A549 treated with AZD9567 at 1 μM for 4 hours (cell line): Measurements from ENCODE around the gene BABAM1. TPM values are rescaled to one million over a fixed set of nuclear protein-coding genes. Genes with fewer than 3 reads are reported as not detected.

ENCODE experiments used
- total RNA-seq: library from RNA; stranded (reverse); fragments of 200-300 nt; extraction: Qiagen RNA extraction; gene quantifications from 5 replicates; pipeline ENCODE4 v1.2.3, GENCODE V29; 2022; ENCODE audit not compliant: insufficient read depth

The BABAM1 gene
- 59.0 to 77.0 TPM (median 61.0 TPM) in 5 replicates for total RNA-seq

DNA sequence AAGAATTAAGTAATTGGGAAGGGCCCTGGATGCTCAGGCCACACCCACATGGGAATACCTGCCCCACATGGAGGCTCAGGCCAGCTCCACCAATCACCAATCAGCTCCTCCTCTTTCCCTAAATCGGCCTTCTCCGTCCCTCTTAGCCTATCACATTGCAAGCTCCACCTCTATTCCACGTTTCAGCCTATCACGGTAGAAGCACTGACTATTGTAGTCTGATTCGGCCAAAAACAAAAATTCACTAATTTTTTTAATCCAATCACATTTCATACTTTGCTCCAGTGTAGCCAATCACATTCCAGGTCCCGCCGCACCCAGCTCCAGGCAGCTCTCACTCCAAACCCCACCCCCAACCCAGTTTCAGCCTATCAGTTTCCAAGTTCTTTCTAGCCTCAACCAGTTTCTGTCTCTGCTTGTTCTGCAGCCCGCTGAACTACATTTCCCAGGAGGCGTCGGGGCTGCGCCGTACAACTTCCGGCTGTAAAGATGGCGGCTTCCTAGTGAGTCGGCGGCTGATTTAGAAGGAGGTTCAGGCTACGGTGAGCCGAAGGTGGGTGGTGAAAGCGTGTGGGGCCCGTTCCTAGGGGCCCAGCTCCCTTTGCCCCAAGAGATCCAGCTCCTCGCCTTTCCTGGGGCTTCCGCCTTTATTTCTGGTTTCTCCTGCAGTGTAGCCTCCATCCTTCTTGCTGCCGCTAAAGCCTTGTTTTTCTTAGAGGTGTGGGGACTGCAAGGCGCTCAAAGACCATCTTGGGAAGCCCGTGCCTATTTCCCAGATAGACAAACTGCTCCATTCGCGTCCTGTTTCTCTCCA lies at the start of gene BABAM1:
BABAM1 (plus strand) TSS at position 469 of the 814 bp plus-strand sequence. CDS start 1,364 bp downstream, outside the sequence.

DNA sequence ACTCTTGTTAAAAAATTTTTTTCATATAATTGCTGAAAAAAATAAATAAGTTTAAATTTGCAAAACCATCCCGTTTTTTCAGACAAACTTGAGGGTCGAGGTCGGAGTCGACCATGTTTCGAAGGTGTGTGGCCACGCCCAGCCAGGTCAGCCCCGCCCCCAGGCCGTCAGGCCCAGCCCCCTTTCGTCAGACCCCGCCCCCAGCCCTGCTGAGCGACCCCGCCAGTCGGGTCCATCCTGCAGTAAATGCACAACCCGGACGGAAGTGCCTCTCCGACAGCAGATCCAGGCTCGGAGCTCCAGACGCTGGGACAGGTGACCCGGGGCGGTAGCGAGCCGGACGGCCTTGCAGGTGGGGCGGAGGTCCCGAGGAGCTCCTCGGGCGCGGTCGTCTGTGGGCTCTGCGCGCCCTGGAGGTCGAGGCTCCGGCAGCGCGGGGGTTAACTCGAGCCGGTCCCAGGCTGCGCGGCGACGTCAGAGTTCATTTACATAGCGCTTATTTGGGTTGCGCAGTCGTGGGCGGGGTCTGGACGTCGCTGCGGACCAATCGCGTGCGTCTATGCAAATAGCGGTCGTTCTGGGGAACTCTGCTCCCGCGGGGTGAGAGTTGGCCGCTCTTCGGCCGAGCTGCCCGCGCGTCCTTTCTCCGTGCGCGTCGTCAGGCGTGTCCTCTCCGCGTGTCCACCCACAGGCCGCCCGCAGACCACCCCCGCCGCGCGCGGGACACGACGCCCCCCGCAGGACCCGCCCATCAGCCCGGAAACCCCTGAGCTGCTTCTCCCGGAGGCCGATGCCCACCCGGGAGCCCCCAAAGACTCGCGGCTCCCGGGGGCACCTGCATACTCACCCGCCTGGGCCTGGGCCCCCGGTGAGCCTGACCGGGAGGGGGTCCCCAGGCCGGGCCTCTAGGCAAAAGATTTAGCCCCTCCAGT lies 41.0 kb upstream of the BABAM1 start, which contains the start of gene OCEL1:
OCEL1 (plus strand) TSS at position 225 of the 932 bp plus-strand sequence; CDS start at position 247, 22 bp downstream.

DNA sequence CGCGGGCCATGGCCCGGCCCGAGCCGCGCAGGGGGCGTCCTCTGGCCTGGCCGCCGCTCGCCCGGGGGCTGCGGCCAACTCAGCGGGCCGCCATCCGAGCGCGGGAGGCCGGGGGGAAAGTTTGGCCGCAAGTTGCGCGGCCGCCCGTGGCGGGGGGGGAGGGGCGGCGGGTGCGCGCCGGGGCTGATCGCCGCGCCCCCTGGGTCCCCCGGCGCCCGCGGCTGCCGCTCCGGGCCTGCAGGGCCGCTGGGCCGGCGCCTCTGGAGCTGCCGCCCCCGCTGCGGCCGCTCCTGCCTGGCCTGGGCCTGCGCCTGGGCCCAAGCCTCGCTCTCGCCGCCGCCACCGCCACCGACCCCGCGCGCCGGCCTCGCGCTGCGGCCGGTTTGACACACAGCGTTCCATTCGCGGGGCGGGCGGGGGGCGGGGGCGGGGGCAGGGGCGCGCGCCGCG lies 21.7 kb upstream of the BABAM1 start, which contains the start of gene NR2F6:
NR2F6 (minus strand) TSS at position 385 of the 450 bp plus-strand sequence. CDS start 699 bp downstream, outside the sequence.

DNA sequence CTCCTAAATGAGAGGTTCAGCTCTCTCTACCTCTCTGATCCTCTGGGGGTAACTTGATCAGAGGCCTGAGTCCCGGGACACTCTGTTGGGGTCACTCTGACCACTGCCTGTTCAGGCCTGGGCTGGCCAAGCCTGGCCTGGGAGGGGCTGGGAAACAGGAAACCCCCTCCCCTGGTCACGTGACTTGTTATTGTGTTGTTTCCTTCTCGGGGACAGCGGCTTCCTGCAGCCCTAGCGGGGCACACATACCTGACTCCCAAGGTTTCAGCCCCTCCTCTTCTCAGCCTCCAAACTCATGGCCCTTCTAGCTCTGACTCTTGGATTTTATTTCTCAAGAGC lies 2.6 kb upstream of the BABAM1 start, which contains the start of gene USHBP1:
USHBP1 (minus strand) TSS at position 105 of the 339 bp plus-strand sequence. CDS start 446 bp downstream, outside the sequence.

DNA sequence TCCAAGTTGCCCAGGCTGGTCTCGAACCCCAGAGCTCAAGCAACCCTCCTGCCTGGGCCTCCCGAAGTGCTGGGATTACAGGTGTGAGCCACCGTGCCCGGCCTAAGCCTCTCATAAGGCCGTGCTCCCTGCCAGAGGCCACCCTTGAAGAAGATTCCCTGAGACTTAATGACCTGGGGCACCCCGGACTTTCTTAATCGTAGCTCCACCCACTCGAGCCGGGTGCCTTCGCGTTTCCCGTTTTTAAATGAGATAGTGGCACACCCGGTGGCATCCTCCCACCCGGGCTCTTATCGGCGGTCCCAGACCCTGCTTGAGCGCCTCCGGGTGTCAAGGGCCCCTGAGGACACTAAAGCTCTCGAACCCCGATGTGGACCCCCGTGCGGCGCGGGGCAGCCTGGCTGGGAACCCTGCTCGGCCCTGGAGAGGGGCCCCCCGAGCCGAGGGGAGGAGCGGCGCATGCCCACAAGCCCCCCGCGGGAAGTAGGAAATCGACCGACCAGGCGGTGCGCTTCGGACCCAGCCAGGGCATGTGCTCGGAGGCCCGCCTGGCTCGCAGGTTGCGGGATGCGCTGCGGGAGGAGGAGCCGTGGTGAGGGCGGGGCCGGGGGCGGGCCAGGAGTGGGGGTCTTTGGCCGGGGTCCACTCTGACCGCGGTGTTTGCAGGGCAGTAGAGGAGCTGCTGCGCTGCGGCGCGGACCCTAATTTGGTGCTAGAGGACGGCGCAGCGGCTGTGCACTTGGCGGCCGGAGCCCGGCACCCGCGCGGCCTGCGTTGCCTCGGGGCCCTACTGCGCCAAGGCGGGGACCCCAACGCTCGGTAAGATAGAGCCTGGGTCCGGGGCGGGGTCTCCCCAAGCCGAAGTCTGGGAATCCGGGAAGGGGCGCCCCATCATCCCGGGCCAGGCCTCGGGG lies 14.4 kb downstream of the BABAM1 start, which contains the start of gene ANKLE1:
ANKLE1 (plus strand) TSS at position 511 of the 914 bp plus-strand sequence; CDS start at position 531, 20 bp downstream.

DNA sequence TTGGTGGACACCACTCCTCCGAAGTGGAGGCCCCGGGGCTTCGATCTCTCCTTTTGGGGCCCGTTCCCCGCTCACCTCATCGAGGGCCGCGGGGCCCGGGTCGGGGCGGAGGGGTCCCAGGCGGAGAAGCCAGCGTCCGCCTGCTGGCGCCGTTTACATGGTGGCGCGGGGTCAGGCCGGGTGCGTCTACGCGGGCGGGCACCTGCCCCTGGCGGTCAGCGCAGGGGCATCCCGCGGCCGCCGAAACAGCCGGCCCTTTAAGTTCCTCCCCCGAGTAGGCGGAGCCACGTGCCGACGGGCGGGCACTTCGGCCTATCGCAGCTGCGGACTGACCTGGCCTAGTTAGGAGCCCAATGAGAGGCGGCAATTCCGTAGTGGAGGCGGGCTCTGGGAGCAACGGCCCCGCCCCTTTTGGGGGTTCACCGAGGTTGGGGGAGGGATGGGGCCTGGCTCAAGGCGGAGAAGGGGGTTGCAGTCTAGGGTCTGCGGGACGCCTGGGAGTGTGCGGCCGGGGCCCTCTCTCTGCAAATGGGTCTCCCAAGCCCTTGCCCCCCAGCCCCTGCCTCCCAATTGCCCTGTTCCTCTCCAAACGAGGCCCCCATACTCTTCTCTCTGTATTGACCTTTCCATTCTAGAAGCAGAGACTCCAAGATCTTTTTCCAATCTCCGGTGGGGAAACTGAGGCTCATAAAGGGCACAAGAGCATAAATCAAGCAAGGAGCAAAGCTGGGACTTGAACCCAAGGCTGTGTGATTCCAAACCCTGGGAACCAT lies 36.1 kb downstream of the BABAM1 start, which contains the start of gene ABHD8:
ABHD8 (minus strand) TSS at position 259 of the 773 bp plus-strand sequence. CDS start 1,809 bp downstream, outside the sequence.

DNA sequence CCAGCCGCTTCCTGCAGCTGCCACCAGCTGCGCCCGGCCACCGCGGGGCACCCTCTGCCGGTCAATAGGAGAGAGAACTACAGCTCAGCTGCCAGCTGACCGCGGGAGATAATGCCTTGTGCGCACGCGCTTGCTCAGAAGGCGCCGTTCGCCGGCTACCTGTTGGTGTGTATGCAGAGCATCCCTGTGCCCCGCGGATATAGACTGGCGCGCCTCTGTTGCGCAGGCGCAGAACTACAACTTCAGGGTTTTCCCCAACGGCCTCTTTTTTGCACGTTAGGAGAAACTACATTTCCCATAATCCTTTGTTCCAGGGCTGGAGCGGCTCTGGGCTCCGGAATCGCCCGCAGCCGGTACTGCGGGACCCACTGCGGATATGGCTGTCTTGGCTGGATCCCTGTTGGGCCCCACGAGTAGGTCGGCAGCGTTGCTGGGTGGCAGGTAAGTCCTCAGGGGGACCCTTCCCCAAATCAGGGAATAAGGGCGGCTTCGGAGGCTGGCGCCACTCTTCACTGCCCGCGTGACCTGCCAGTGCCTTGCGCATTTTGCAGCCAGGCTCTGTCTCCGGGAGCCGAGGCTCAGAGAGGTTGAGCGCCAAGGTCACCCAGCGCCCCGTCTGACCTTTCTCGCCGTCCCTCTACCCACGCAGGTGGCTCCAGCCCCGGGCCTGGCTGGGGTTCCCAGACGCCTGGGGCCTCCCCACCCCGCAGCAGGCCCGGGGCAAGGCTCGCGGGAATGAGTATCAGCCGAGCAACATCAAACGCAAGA lies 38.5 kb downstream of the BABAM1 start, which contains the start of gene MRPL34:
MRPL34 (plus strand) TSS at position 356 of the 768 bp plus-strand sequence; CDS start at position 377, 21 bp downstream.

DNA sequence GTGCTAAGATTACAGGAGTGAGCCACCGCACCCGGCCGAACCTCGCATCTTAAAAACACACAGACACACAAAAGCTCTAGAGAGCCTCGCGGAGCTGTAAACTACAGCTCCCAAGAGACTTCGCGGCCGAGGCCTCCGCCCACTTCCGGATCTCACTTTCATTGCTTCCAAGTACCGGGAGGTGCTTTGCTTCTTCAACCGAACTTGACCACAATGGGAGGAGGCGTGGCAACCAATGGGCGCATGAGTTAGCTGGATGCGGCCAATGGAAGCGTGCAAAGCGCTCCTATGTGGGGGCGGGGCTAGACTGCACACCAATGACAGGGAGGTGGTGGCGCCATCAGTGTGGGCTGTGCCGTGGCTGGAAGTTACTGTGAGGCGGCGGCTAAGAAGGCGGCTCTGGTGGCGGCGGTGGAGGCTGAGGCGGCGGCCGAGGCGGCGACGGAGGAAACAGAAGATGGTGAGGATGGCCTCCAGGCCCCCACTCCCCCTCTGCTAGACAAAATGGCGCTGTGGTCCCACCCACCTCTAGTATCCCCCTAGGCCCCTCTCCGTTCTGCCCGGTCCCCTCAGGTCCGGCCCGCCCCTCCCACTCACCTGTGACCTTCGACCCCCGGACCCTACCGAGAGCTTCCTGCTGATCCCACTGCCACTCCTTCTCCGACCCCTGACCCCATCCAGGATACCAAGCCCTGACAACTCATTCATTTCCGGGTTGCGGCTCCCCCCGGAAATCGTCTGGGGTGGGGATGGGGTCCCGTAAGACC lies 42.1 kb downstream of the BABAM1 start, which contains the start of gene DDA1:
DDA1 (plus strand) TSS at position 366 of the 767 bp plus-strand sequence; CDS start at position 458, 92 bp downstream.

Other genes with a start within 250 kb of the BABAM1 start
- 0.01 to 0.15 TPM (median 0.05 TPM) in 4 of 5 replicates, not detected in the other for gene CPAMD8, start 240.6 kb upstream of the BABAM1 start, total RNA-seq
- gene HAUS8, start 192.0 kb upstream of the BABAM1 start, total RNA-seq, result 13.9 to 17.0 TPM (median 16.7 TPM) in 5 replicates
- gene MYO9B, start 191.7 kb upstream of the BABAM1 start, total RNA-seq, result 28.5 to 34.4 TPM (median 32.3 TPM) in 5 replicates
- 16.7 to 20.6 TPM (median 17.0 TPM) in 5 replicates for gene USE1, start 52.1 kb upstream of the BABAM1 start, total RNA-seq
- 6.9 to 15.5 TPM (median 13.3 TPM) in 5 replicates for gene OCEL1, start 41.2 kb upstream of the BABAM1 start, total RNA-seq
- 22.5 to 59.0 TPM (median 52.2 TPM) in 5 replicates for gene NR2F6, start 21.5 kb upstream of the BABAM1 start, total RNA-seq
- not detected in 5 replicates for gene USHBP1, start 2.7 kb upstream of the BABAM1 start, total RNA-seq
- gene ANKLE1, start 14.5 kb downstream of the BABAM1 start, total RNA-seq, result 0.21 to 0.52 TPM (median 0.47 TPM) in 4 of 5 replicates, not detected in the other
- gene ABHD8, start 36.0 kb downstream of the BABAM1 start, total RNA-seq, result 2.6 to 5.2 TPM (median 2.8 TPM) in 5 replicates
- 66.3 to 82.7 TPM (median 80.6 TPM) in 5 replicates for gene MRPL34, start 38.4 kb downstream of the BABAM1 start, total RNA-seq
- gene DDA1, start 42.1 kb downstream of the BABAM1 start, total RNA-seq, result 48.2 to 59.3 TPM (median 53.7 TPM) in 5 replicates
- gene ANO8, start 67.4 kb downstream of the BABAM1 start, total RNA-seq, result 1.0 to 4.4 TPM (median 4.0 TPM) in 5 replicates
- gene GTPBP3, start 70.1 kb downstream of the BABAM1 start, total RNA-seq, result 8.8 to 23.2 TPM (median 21.7 TPM) in 5 replicates
- gene PLVAP, start 109.9 kb downstream of the BABAM1 start, total RNA-seq, result not detected in 5 replicates
- not detected in 5 replicates for gene CCDC194, start 126.8 kb downstream of the BABAM1 start, total RNA-seq
- 0.21 TPM in 1 of 5 replicates, not detected in the others for gene BST2, start 138.2 kb downstream of the BABAM1 start, total RNA-seq
- 6.5 to 39.6 TPM (median 37.4 TPM) in 5 replicates for gene MVB12A, start 152.6 kb downstream of the BABAM1 start, total RNA-seq
- gene TMEM221, start 181.2 kb downstream of the BABAM1 start, total RNA-seq, result 0.58 to 0.83 TPM (median 0.75 TPM) in 4 of 5 replicates, not detected in the other
- gene NXNL1, start 193.5 kb downstream of the BABAM1 start, total RNA-seq, result not detected in 5 replicates
- 2.6 to 3.0 TPM (median 2.7 TPM) in 5 replicates for gene SLC27A1, start 203.1 kb downstream of the BABAM1 start, total RNA-seq
- gene PGLS, start 244.2 kb downstream of the BABAM1 start, total RNA-seq, result 49.7 to 75.8 TPM (median 74.2 TPM) in 5 replicates